HEK293T (cell line): ENCODE data around the gene ALK.

Source experiments
- CTCF ChIA-PET: fragments of 350-600 bp; formaldehyde crosslinking; extraction: SDS; loops from one replicate; lab custom pipeline; 2021; ENCODE audit warnings: antibody characterized with exemption, inconsistent platforms; lab: Yijun Ruan, JAX
- POLR2A ChIA-PET: fragments of 350-600 bp; formaldehyde crosslinking; extraction: SDS; loops from one replicate; lab custom pipeline; 2020; ENCODE audit warnings: antibody characterized with exemption, inconsistent platforms; lab: Yijun Ruan, JAX
- DNase-seq: peaks from one replicate; pipeline ENCODE4 v3.0.0; 2012; ENCODE audit warnings: mixed read lengths; ENCODE audit errors: extremely low spot score
- ARNT ChIP-seq: fragments of 450-650 bp; IDR thresholded peaks from 2 replicates; pipeline ENCODE4 v1.6.1; 2017; ENCODE audit warnings: mild to moderate bottlenecking
- BHLHE40 ChIP-seq: fragments of 450-650 bp; IDR thresholded peaks from 2 replicates; pipeline ENCODE4 v1.6.1; 2016; ENCODE audit warnings: mild to moderate bottlenecking, moderate library complexity, borderline replicate concordance
- CTBP1 ChIP-seq: fragments of 450-650 bp; IDR thresholded peaks from 2 replicates; pipeline ENCODE4 v1.6.1; 2016; ENCODE audit warnings: borderline replicate concordance
- ELF4 ChIP-seq: fragments of 450-650 bp; IDR thresholded peaks from 2 replicates; pipeline ENCODE4 v1.6.1; 2017; ENCODE audit warnings: antibody characterized with exemption
- FOXA1 ChIP-seq: fragments of 450-650 bp; IDR thresholded peaks from 2 replicates; pipeline ENCODE4 v1.6.1; 2016; ENCODE audit warnings: mild to moderate bottlenecking
- FOXK2 ChIP-seq: fragments of 450-650 bp; IDR thresholded peaks from 2 replicates; pipeline ENCODE4 v1.6.1; 2016; ENCODE audit warnings: mild to moderate bottlenecking
- FOXM1 ChIP-seq: fragments of 450-650 bp; IDR thresholded peaks from 2 replicates; pipeline ENCODE4 v1.6.1; 2017; ENCODE audit warnings: mild to moderate bottlenecking, borderline replicate concordance
- HDGF ChIP-seq: fragments of 450-650 bp; IDR thresholded peaks from 2 replicates; pipeline ENCODE4 v1.6.1; 2017; ENCODE audit warnings: antibody characterized with exemption, borderline replicate concordance
- L3MBTL2 ChIP-seq: fragments of 450-650 bp; conservative IDR thresholded peaks from 2 replicates; pipeline ENCODE4 v1.6.1; 2016; ENCODE audit warnings: mild to moderate bottlenecking
- LEF1 ChIP-seq: fragments of 450-650 bp; IDR thresholded peaks from 2 replicates; pipeline ENCODE4 v1.6.1; 2017; ENCODE audit warnings: mild to moderate bottlenecking, borderline replicate concordance
- NFRKB ChIP-seq: fragments of 450-650 bp; IDR thresholded peaks from 2 replicates; pipeline ENCODE4 v1.6.1; 2016; ENCODE audit warnings: mild to moderate bottlenecking, moderate library complexity
- SP1 ChIP-seq: fragments of 450-650 bp; IDR thresholded peaks from 2 replicates; pipeline ENCODE4 v1.6.1; 2017
- SUZ12 ChIP-seq: fragments of 450-650 bp; IDR thresholded peaks from 2 replicates; pipeline ENCODE4 v1.6.1; 2016; ENCODE audit warnings: mild to moderate bottlenecking
- TARDBP ChIP-seq: fragments of 450-650 bp; IDR thresholded peaks from 2 replicates; pipeline ENCODE4 v1.6.1; 2016
- ZNF384 ChIP-seq: fragments of 450-650 bp; IDR thresholded peaks from 2 replicates; pipeline ENCODE4 v1.6.1; 2016
- TF ChIP-seq, protein P1 (sequence below): fragments of 450-650 bp; IDR thresholded peaks from 2 replicates; pipeline ENCODE4 v1.6.1; 2016

Gene ALK

DNA sequence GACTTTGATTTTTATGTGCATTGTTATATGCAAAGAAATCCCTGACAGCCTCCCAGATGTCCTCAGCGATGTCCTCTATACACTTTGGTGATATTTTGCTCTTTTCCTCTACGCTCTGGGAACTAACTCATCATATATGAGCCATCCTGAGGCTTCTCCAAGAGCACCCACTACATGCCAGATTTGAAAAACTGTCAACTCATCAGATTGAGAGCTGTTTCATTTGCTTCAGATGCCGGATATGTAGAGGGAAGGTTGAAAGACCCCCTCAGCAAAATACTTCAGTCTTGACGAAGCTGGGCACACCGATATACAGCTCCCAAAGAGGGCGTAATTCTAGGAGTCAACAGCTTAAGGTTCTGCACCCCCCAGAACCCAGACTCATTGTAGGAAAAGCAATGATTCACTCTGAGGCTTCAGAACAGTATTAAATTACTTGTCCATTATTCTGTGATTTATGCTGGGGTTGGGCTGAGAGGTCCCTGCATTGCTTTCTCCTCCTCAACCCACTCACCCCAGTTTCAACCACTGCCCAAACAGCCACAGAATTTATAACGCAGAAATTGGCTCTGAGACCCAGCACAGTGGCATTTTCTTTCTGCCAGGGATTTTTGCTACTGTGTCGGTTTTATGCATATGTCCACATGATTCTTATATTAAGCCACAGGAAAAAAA, 341.8 kb downstream of the ALK start:
- TF ChIP-seq CTBP1 (no peak), LEF1 (no peak), FOXK2 (no peak)
- POLR2A ChIA-PET, result no interaction called here
- no peak for DNase-seq
- CTCF ChIA-PET, result interaction anchor here (1.1 kb wide), 1 partner anchor 37 kb away, joined by 3 read pairs; no protein-coding TSS in a partner anchor

DNA sequence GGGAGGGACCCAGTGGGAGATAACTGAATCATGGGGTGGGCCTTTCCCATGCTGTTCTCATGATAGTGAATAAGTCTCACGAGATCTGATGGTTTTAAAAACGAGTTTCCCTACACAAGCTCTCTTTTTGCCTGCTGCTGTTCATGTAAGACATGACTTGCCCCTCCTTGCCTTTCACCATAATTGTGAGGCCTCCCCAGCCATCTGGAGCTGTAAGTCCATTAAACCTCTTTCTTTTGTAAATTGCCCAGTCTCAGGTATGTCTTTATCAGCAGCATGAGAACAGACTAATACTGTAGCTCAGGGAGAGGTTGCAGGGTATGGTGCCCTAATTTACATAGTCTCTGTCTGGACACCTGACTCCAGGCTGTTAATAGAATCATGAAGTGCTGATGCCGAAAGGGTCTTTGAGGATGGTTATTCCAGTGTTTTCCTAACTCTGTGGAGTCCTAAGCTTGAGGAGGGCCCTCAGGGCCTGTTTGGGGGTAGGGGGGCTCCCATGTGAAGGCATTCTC, 343.2 kb downstream of the ALK start:
- POLR2A ChIA-PET, result no interaction called here

DNA sequence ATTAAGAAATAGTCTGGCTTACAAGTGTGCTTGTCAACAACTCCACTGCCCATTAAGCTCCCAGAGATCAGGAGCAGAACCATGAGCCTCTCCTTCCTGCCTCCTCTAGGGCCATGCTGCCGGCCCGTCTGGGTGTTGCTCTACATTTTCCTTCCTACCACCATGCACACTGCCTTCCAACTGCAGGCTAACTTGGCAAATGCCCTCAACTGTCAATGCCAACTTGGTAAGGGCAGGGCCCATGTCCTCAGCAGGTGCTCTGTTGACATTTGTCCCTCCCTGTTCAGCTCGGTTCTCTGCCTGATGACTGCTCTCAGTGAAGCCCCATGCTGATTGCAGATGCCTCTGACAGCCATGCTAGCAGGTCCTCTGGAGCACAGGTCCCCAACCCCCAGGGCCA, 345.2 kb downstream of the ALK start:
- ChIA-PET POLR2A (no interaction called here), CTCF (no interaction called here)
- no peak for DNase-seq
- TF ChIP-seq TARDBP, result no peak
- TF ChIP-seq, protein P1, sequence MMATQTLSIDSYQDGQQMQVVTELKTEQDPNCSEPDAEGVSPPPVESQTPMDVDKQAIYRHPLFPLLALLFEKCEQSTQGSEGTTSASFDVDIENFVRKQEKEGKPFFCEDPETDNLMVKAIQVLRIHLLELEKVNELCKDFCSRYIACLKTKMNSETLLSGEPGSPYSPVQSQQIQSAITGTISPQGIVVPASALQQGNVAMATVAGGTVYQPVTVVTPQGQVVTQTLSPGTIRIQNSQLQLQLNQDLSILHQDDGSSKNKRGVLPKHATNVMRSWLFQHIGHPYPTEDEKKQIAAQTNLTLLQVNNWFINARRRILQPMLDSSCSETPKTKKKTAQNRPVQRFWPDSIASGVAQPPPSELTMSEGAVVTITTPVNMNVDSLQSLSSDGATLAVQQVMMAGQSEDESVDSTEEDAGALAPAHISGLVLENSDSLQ, result no peak
- TF ChIP-seq HDGF, result no peak
- no peak for TF ChIP-seq SP1
- no peak for TF ChIP-seq FOXA1
- TF ChIP-seq CTBP1, result no peak
- TF ChIP-seq SUZ12, result no peak
- TF ChIP-seq ELF4, result no peak
- TF ChIP-seq FOXM1, result no peak

More for the DNA sequence above, 343.2 kb downstream of the ALK start:
- CTCF ChIA-PET, result interaction anchor here (1.1 kb wide), 1 partner anchor 36 kb away, joined by 3 read pairs; no protein-coding TSS in a partner anchor
- no peak for DNase-seq
- TF ChIP-seq TARDBP, result no peak
- no peak for TF ChIP-seq FOXA1
- TF ChIP-seq L3MBTL2, result no peak
- TF ChIP-seq, protein P1, result no peak
- TF ChIP-seq HDGF, result no peak
- no peak for TF ChIP-seq ELF4
- TF ChIP-seq SP1, result no peak
- TF ChIP-seq ARNT, result no peak
- no peak for TF ChIP-seq FOXM1
- TF ChIP-seq ZNF384, result no peak
- TF ChIP-seq BHLHE40, result no peak
- no peak for TF ChIP-seq LEF1
- no peak for TF ChIP-seq NFRKB

DNA sequence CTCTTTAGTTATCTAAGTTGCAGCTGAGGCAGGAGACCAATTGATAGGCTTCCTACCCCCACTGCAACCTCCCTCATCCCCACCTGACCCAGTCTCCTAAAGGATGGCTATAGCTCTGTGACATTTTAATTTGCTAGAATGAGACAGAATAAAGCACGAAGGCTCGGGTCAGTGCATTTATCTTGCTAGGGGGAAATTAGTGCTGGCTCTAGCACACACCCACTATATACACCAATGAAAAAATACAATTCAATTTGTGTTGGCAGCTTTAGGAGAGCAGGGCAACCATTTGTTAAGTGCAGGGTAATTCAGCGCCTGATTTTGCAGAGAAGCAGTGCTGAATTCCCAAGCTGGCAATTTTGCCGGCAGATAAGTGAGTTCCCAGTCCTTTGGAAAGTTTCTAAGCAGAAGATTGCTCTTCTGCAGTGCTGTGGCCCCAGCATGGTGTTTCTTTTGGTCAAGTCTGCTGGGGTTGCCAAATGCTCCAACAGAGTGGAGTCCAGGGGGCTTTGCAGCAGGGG, 346.0 kb downstream of the ALK start:
- CTCF ChIA-PET, result no interaction called here
- no peak for DNase-seq
- POLR2A ChIA-PET, result no interaction called here
- no peak for TF ChIP-seq NFRKB
- no peak for TF ChIP-seq L3MBTL2
- TF ChIP-seq ELF4, result no peak
- no peak for TF ChIP-seq FOXM1
- TF ChIP-seq FOXA1, result no peak
- TF ChIP-seq LEF1, result no peak
- no peak for TF ChIP-seq BHLHE40
- TF ChIP-seq ARNT, result no peak

DNA sequence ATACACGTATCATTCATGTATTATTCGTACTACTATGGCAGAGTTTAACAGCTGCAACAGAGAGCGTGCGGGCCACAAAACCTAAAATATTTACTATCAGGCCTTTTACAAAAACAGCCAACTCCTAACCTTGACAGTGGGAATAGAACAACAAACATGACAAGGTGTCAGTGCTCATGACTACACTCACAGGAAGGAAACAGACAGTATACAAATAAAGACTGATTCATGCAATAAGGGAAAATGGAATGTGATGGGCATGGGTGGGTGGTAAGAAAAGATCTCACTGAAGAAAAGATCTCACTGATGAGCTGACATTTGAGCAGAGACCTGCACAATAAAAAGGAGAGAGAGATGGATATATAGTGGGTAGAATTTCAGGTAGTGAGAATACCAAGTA, 347.8 kb downstream of the ALK start:
- POLR2A ChIA-PET, result no interaction called here
- TF ChIP-seq ARNT (no peak), ZNF384 (no peak), LEF1 (no peak), ELF4 (no peak), HDGF (no peak), FOXK2 (no peak), L3MBTL2 (no peak), TARDBP (no peak), SP1 (no peak), SUZ12 (no peak), NFRKB (no peak), FOXM1 (no peak)
- TF ChIP-seq, protein P1, result no peak
- CTCF ChIA-PET, result no interaction called here
- DNase-seq, result no peak

DNA sequence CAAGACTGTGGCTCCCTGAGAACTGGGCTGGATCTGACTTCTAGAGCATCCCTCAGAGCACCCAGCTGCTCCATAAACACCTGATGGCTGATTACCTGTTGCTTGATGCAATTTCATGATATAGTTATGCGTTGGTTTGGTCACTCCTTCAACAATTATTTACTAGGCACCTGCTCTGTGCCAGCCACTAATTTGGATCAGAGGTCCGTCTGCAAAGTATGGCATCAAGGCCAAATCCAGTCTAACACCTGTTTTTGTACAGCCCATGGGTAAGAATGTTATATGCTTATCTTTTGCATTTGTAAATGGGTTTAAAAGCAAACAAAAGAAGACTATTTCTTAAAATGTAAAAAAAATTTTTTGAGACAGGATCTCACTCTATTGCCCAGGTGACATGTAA, 348.2 kb downstream of the ALK start:
- DNase-seq, result no peak
- CTCF ChIA-PET, result no interaction called here

More for the DNA sequence above, 348.2 kb downstream of the ALK start:
- TF ChIP-seq LEF1, result no peak
- no peak for TF ChIP-seq BHLHE40
- TF ChIP-seq SUZ12, result no peak
- TF ChIP-seq ZNF384, result no peak
- no peak for TF ChIP-seq SP1
- TF ChIP-seq FOXK2, result no peak
- no peak for TF ChIP-seq ELF4
- TF ChIP-seq FOXA1, result no peak
- no peak for TF ChIP-seq HDGF
- TF ChIP-seq, protein P1, result no peak
- TF ChIP-seq ARNT, result no peak
- no peak for TF ChIP-seq TARDBP
- no peak for TF ChIP-seq NFRKB
- POLR2A ChIA-PET, result no interaction called here
